ENCODE data around the gene GNS. TPM values are rescaled to one million over a fixed set of nuclear protein-coding genes. Genes with fewer than 3 reads are reported as not detected.
"Not testable (repeated sequence)": the region's sequence is repeated elsewhere in the genome, so short reads cannot be mapped to it uniquely, and the experiment has no call there.

Gene GNS
- total RNA-seq, 4 donors from 2014 or later: 131 to 204 (median 172) TPM

DNA sequence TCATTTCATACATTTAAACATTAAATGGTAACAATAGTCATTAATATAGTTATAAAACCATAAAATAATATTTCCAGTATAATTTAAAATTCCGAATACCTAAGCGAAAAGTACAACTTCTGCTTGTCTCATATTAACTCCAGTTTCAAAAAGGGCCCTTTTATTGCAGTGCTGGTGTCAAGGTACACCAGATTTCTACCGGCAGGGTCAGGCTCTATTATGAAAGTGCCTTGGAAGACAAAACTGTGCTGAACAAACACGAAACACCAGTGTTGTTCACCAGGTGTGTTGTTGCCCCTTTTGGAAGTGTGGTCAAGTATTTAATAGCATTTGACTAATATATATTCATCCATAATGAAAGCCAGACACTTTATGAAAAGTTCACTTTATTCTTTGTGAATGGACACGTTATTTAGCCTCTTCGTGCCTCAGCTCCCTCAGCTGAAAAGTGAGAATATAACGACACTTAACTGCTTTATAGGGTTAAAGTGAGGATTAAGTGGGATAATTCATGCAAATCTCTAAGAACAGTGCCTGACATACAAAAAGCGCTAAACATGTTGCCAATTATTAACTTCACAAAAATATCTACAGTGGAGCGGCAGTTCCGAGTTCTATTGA lies 20.3 kb upstream of the GNS start:
- TF ChIP-seq, protein P1, sequence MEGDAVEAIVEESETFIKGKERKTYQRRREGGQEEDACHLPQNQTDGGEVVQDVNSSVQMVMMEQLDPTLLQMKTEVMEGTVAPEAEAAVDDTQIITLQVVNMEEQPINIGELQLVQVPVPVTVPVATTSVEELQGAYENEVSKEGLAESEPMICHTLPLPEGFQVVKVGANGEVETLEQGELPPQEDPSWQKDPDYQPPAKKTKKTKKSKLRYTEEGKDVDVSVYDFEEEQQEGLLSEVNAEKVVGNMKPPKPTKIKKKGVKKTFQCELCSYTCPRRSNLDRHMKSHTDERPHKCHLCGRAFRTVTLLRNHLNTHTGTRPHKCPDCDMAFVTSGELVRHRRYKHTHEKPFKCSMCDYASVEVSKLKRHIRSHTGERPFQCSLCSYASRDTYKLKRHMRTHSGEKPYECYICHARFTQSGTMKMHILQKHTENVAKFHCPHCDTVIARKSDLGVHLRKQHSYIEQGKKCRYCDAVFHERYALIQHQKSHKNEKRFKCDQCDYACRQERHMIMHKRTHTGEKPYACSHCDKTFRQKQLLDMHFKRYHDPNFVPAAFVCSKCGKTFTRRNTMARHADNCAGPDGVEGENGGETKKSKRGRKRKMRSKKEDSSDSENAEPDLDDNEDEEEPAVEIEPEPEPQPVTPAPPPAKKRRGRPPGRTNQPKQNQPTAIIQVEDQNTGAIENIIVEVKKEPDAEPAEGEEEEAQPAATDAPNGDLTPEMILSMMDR (IDR thresholded peaks at IDR 0.05): no peak
- ATAC-seq (ENCODE audit: low FRiP score) (no peak), DNase-seq (ENCODE audit: low spot score) (no peak)

DNA sequence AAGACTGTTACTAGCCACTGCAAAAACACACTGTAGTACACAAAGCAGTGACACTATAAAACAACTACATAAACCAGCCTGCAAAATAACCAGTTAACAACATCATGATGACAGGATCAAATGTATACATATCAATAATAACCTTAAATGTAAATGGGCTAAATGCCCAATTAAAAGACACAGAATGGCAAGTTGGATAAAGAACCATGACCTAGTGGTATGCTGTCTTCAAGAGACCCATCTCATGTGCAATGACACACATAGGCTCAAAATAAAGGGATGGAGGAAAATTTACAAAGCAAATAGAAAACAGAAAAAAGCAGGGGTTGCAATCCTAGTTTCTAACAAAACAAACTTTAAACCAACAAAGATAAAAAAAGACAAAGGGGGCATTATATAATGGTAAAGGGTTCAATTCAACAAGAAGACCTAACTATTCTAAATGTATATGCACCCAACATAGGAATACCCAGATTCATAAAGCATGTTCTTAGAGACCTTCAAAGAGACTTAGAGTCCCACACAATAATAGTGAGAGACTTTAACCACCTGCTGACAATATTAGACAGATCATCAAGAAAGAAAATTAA lies 16.0 kb upstream of the GNS start:
- ATAC-seq (ENCODE audit: low FRiP score); DNase-seq (ENCODE audit: low spot score): not testable (repeated sequence)

DNA sequence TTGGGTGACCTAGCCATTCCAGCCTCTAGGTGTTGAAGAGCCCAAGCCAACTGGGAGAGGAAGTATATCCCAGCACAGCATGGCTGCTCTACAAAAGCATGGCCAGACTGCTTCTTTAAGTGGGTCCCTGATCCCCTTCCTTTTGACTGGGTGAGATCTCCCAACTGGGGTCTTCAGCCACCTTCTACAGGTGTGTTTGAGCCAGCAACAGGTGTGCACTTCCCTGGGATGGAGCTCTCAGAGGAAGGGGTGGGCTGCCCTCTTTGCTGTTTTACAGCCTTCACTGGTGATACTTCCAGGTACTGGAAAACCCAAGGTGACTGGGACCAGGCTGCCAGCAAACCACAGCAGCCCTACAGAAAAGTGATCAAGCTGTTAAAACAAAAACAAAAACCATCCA lies 14.2 kb upstream of the GNS start:
- ATAC-seq (ENCODE audit: low FRiP score): no peak

DNA sequence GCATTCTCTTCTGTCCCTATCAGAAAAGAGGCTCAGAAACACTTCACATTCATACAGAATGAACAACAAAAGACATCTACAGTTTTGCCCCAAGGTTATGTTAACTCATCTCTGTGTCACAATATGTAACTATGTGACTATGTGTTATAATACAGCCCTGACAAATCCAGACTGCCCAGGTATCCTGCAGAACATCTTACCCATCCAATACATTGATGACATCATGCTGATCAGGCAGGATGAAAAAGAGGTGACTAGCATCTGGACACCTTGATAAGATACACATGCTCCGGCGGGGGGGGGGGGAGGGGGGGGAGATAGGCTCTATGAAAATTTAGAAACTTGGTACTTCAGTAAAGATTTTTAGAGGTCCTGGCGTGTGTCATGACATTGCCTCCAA lies 8.3 kb upstream of the GNS start:
- DNase-seq (ENCODE audit: low spot score): no peak
- ATAC-seq (ENCODE audit: low FRiP score): no peak
- TF ChIP-seq, protein P1 (IDR thresholded peaks at IDR 0.05): no peak

More for the DNA sequence above, 14.2 kb upstream of the GNS start:
- no peak for DNase-seq (ENCODE audit: low spot score)
- TF ChIP-seq, protein P1 (IDR thresholded peaks at IDR 0.05): no peak

DNA sequence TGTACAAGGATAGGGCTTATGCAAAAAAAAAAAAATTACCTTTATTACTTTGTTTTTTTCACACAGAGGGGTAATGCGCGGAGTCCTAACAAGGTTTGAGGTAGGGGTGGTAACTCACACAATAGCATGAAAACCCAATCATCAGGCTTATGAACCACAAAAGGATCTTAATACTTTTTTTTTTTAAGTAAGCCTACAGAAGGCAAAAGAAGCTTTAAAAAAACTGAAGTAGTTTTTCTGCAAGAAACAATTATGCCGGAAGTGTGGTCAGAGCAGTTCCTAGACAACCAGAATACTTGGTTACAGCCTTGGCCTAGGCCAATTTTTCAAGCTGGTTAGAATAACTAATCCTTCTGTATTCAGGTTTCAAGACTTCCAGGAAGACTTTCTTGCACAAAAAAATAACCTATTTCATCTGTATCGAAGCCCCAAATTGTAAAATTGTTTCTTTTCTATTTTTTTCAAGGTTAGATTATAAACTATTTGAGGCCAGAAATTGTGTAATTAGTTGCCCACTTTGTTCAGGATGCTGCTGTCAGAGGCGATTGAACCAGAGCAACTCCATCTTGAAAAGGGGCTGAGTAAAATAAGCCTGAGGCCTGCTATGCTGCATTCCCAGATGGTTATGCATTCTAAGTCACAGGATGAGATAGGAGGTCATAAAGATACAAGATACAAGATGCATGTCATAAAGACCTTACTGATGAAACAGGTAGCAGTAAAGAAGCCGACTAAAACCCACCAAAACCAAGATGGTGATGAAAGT lies 1.8 kb upstream of the GNS start:
- TF ChIP-seq, protein P1 (IDR thresholded peaks at IDR 0.05): no peak
- DNase-seq (ENCODE audit: low spot score) (no peak), ATAC-seq (ENCODE audit: low FRiP score) (no peak)

DNA sequence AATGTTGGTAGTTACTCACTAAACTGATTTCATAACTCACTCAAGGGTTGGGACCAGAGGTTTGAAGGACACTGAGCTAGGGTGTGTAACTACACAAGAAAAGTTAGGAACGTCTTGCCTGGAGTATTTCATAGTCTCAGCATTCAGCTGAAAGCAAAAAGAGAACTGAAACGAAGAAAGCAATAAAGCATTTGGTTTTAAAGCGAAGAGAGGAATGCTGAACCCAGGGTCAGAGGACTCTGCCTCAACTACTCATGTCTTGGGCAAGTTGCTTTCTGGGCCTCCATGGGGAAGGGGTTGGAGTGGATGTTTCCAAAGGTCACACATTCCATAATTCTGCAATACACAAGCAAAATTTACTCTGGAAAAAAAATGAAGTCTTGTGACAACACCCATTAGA lies 1.4 kb downstream of the GNS start:
- DNase-seq (ENCODE audit: low spot score) (no peak), ATAC-seq (ENCODE audit: low FRiP score) (no peak)
- TF ChIP-seq, protein P1 (IDR thresholded peaks at IDR 0.05): no peak

DNA sequence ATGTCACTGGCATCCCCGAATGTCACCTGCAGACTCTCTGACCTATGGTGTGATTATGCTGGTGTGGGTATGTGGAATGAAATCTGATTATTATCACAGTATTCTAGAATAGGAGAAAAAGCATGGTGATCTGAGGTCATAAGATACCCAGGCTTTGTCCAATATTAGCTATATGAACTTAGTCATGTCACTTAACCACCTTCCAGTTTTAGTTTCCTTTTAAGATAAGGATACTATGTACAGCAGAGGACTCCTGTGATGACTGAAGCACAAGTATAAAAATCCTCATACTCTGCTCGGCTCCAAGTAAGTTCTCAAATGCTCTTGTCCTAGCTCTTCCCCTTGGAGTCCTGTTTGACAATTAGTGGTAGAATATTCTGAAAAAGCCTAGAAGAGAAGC lies 2.8 kb downstream of the GNS start:
- TF ChIP-seq, protein P1 (IDR thresholded peaks at IDR 0.05): no peak
- DNase-seq (ENCODE audit: low spot score) (no peak), ATAC-seq (ENCODE audit: low FRiP score) (no peak)

Data from omental fat pad (tissue), 4 donors.